Uterus (tissue), 2 donors: Measurements from ENCODE around the gene FCGR1A.
"Not testable (repeated sequence)": the region's sequence is repeated elsewhere in the genome, so short reads cannot be mapped to it uniquely, and the experiment has no call there.

ENCODE experiments used
- POLR2A ChIP-seq, 2 donors: fragments of 450-650 bp; IDR thresholded peaks; one replicate each; pipeline ENCODE4 v1.6.1; 2016; ENCODE audit warnings: antibody characterized with exemption in 2 of 2, mild to moderate bottlenecking in 1 of 2, moderate library complexity in 1 of 2
- TF ChIP-seq, protein P1 (sequence below), 4 experiments: fragments of 200-600 bp in 2 of 4; fragments of 450-650 bp in 2 of 4; sonication (generic) in 2 of 4; IDR thresholded peaks; one replicate each; pipeline ENCODE4 v1.5.1; 2016 to 2019; ENCODE audit warnings: antibody characterized with exemption in 4 of 4, mild to moderate bottlenecking in 2 of 4, moderate library complexity in 1 of 4

DNA sequence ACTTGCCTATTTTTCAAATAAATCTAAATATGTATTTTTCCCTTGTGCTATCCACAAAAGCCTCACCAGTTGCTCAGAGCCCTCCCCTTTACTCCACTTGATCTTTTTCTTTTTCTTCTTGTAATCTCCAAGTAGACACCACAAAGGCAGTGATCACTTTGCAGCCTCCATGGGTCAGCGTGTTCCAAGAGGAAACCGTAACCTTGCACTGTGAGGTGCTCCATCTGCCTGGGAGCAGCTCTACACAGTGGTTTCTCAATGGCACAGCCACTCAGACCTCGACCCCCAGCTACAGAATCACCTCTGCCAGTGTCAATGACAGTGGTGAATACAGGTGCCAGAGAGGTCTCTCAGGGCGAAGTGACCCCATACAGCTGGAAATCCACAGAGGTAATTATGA, 1.4 kb downstream of the FCGR1A start:
- TF ChIP-seq, protein P1, sequence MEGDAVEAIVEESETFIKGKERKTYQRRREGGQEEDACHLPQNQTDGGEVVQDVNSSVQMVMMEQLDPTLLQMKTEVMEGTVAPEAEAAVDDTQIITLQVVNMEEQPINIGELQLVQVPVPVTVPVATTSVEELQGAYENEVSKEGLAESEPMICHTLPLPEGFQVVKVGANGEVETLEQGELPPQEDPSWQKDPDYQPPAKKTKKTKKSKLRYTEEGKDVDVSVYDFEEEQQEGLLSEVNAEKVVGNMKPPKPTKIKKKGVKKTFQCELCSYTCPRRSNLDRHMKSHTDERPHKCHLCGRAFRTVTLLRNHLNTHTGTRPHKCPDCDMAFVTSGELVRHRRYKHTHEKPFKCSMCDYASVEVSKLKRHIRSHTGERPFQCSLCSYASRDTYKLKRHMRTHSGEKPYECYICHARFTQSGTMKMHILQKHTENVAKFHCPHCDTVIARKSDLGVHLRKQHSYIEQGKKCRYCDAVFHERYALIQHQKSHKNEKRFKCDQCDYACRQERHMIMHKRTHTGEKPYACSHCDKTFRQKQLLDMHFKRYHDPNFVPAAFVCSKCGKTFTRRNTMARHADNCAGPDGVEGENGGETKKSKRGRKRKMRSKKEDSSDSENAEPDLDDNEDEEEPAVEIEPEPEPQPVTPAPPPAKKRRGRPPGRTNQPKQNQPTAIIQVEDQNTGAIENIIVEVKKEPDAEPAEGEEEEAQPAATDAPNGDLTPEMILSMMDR (IDR thresholded peaks at IDR 0.05), result not testable (repeated sequence)
- not testable (repeated sequence) for TF ChIP-seq POLR2A (IDR thresholded peaks at IDR 0.05)
